Epidermal melanocyte (primary cell): ENCODE results near the gene BMF.
"Not testable (repeated sequence)": the region's sequence is repeated elsewhere in the genome, so short reads cannot be mapped to it uniquely, and the experiment has no call there.

ENCODE experiments used
- DNase-seq: peaks from one replicate; pipeline ENCODE4 v3.0.0; 2011; ENCODE audit warnings: low spot score; ENCODE audit not compliant: insufficient read length

The BMF gene

DNA sequence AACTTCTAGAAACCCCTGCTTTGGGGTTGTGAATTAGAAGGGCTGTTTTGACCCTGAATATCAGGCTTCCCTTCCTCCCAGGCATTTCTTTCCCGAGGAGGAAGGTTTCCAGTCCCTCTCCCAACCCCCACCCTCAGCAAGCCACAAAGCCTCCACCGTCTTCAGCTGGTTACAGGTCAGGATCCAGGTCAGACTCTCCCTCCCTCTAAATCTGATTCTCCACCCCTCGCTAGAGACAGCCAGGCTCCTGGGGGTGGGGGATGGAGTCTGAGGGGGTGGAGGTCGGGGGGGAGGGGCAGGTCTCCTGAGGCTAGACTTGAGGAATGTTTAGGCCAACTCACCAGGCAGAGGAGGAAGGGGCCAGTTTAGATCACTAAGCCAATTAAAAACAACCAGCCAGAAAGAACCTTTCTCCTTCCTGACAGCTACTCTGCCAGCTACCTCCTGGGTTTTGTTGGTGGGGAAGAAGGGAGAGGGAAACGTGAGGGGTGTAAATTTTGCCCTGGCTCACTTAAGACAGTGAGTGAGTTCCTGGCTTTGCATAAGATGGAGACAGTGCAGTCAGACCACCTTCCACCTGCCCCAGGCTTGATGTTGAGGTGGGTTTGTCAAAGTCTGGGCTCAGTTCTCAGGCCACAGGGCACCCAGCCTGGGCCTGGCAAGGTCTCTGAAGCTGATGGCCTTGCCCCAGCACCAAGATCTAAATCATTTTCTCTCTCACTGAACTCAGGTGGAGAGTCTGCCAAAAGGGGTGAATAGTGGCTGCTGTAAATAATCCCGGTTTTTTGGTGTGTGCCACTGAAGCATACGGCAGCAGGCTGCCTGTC lies 19.5 kb downstream of the BMF start:
- no peak for DNase-seq

DNA sequence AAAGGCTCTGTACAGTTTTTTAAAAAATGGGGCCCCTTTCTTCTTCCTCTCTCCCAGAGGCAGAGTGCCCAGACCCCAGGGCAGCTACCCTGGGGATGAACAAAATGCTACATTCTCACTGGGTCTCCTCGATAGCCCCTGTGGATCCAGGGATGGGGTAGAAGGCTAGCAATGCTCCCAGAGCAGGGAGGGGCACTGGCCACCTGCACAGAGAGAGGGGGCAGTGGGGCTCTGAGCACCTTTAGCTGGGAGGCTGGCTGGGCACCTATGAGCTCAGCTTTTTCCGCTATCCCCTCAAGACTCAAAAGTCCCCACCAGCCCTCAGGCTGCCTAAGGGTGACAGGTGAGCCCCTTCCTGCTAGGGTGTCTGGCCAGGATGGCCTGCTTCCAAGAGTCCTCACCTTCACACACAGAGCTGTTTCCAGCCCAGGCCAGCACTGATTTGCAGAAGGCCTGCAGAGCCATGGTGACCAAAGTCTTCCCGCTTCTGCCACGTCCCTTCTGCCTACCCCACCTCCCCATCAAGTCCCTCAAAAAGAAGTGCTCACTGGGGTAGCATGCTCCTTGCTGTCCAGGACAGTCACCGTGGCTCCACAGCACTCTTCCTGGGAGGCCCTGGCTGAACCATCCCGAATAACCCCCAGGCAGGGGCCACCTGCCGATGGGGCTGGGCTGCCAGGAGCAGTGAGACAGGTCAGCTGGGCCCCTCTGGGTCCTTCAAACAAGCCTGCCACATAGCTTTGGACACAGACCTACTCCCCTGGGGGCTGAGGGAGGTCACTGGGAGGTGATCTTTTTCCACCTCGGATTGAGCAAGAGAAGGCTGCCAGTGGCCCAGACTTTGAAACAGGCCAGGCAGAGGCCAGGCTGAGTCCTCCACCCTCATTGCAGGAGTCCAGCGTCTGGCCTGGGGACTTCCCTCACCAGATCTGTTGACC lies 20.4 kb downstream of the BMF start:
- no peak for DNase-seq

DNA sequence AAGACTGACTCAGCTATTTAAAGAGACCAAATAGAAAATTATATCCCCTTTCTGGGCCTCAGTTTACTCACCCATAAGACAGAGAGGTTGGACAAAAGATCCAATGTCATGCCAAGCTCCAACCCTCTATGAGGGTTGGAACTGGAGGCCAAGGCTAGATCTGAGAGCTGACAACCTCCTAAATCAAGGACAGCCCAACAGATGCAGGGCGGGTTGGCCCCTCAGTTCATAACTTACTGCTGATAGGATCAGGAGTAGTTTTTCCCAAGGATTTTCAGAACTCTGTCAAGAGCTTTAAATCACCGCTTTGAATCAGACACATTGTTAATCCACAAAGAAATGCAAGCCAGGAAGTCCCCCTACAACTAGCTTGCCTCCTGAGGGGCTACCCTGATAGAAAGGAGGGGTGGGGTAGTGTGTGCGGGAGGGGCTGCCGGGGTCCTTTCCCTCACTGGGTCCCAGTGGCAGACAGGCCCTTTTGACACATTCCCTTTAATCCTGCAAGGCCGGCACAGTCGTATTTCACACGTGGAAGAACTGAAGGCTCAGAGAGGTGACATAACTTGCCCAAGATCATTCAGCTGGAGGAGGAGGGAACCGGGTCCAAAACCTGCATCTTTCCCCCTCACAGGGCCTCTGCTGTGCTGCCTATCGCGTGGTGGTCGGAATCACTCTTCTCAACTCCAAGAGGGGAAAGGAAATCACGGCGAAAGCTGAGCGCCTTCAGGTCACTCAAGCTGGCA lies 21.4 kb downstream of the BMF start:
- no peak for DNase-seq

DNA sequence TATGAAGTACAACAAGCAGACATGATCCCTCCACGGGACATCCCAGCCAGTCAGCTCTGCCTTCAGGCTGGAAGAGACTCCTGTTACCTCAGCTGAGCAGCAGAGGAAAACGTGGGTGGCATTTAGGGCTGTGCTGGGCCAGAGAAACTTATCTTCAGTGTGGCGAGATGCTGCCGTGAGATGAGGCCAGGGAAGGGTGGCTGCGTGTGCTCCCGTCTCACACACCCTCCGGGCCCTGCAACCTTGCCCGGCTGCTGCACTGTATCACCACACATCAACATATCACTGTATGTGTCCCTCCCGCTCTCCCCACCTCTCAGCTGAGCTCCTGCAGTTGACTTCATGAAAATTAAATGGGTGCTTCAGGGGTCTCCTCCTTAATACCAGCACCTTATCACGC lies 23.4 kb downstream of the BMF start:
- DNase-seq, result no peak

DNA sequence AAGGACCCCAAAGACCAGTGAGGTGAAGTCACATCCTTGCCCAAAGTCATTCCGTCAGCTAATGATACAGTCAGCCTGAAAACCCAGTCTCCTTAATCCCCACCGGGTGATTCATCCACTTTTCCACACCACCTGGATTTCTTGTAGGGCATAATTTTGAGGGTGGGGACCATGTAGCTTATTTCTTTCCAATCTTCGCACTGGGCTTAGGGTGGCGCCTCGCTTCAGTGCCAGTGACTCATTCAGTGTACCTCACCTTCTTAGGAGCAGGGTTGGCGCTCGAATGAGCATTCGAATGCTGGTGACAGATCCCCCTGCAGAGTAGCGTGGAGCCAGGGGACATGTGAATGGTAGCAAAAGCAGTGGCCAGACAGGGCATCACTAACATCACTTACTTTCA lies 24.0 kb downstream of the BMF start:
- DNase-seq, result no peak

DNA sequence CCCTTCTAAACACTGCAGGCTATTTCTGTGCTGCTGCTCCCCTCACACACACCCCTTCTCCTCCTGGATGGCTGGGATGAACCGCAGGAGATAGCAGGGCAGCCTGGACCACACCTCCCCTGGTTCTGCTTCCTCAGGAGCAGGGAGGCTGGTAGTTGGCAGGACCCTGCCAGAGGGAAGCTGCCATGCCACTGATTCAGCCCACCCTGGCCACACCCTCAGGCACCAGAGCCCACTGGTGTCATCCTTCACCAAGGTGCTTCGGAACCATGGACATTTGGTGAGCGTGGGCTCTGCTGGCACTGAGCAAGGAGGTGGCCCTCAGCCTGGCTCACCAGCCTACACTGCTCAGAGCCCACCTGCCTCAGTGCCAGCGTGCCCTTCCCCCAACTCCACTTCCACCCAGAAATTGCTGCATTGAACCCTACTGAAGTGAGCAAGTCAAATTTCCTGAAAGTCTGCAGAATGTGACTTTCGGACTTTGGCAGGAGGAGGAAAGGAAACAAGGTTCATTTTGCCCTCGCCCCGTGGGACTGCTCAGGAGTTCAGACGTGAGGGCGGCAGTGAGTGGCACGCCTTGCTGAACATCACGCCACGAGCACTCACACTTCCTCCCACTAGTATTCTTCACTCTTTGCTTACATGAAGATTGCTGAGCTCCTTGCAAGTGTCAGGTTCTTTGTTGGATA lies 26.3 kb downstream of the BMF start:
- DNase-seq, result no peak

DNA sequence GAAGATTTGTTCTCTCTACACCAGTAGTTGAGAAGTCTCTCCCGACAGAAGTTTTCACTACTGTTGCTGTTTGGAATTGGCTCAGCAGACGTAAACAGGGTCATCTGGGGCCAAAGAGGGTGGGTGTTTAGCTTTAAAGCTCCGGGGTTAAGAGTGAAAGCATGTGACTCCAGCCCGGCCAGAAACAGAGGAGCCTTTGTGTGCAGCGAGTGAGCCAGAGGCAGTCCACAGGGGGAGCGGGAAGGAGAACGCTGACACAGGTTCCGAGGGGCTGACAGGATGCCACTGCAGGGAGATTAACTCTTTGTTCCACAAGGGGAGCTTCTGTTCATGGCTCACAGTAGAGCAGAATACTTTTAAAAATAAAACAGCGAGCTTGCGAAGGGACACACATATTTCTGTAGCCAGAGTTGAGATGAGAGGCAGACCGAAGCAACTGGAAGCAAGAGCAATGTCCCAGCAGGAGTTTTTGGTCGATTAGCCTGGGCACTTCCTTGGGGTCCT lies 26.9 kb downstream of the BMF start:
- peak; percentile 92 for DNase-seq

DNA sequence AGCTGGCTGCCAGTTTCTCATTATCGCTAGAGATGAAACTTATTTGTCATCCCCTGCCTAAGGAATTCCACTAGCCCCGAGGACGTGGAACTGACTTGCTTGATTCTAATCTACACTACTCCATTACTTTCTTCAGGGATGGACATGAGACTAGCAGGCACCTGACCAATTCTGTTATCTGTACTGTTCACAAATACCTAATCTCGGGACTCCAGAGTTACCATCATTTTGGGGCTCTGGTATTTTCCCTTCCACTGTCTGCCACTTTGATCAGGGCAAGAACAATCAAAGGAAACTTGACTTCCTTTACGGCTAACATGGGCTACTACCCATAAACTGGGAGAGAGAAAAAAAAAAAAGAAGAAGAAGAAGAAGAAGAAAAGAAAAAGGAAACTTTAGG lies 27.8 kb downstream of the BMF start:
- DNase-seq, result no peak

DNA sequence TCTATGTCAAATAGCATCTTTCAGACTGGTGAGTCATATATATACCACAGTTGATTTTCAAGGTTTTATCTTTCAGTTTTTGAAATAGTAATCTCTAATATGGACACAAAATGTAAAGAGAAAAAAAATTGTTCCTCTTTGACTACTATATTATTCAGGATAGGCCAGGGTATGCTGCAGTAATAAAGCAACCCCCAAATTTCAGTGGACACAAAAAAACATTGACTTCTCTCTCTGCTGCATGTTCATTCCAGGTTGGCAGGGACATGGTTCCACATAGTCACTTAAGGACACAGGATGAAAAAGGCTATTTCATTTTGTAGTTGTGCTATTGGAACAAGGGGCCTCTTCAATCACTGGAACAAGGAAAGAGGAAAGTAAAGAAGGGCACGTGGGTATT lies 28.6 kb downstream of the BMF start:
- no peak for DNase-seq

DNA sequence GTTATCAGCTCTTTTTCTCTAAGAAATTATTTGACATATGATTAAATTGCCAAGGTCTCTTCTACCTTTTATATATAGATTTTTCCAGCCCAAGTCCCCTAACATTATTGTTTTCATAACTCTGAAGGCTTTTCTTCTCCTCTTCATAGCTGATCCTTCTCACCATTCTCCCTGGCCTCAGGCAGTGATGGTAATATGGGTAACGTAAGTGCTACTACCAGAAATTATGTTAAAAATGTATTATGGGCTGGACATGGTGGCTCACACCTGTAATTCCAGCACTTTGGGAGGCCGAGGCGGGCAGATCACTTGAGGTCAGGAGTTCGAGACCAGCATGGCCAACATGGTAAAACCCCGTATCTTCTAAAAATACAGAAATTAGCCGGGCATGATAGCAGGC lies 29.2 kb downstream of the BMF start:
- DNase-seq, result no peak

DNA sequence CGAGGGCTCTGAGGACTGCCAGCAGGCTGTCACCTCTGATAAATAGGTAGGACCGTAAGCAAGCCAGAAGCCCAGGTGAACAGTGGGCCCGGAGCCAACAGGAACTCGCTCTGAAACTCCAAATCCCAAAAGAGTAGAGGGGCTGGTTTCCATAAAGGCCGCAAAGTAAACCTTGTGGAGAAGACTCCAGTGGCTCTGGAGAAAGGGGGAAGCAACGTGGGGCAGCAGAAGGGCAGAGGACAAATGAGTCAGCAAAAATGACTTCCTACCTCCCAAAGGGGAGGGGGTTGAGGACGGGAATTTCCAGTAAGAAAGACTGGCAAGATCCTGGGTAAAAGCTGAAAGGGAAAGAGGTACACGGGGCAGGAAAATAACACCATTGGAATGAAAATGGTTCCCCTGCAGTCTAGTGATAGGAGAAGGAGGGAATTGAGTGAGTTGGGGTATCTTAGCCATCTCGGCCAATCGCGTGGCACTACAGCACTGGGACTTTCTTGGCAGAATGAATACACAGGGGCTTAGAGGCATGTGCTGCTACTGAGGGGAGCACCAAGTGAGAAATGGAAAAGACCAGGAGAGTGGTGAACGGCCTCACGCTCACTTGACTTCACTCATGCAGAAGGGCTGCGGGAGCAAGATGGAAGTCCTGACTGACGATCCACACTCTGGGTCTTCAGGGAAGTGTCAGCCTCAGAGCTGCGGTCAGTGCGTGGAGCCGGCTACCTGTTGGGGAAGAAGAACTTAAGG lies 33.2 kb downstream of the BMF start:
- DNase-seq, result no peak

DNA sequence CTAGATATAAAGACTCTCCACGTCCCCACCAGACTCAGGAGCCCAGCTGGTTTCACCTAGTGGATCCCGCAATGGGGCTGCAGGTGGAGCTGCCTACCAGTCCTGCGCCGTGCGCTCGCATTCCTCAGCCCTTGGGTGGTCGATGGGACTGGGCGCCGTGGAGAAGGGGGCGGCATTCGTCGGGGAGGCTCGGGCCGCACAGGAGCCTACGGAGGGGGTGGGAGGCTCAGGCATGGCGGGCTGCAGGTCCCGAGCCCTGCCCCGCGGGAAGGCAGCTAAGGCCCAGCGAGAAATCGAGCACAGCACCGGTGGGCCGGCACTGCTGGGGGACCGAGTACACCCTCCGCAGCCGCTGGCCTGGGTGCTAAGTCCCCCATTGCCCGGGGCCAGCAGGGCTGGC lies 34.0 kb downstream of the BMF start:
- DNase-seq, result not testable (repeated sequence)

DNA sequence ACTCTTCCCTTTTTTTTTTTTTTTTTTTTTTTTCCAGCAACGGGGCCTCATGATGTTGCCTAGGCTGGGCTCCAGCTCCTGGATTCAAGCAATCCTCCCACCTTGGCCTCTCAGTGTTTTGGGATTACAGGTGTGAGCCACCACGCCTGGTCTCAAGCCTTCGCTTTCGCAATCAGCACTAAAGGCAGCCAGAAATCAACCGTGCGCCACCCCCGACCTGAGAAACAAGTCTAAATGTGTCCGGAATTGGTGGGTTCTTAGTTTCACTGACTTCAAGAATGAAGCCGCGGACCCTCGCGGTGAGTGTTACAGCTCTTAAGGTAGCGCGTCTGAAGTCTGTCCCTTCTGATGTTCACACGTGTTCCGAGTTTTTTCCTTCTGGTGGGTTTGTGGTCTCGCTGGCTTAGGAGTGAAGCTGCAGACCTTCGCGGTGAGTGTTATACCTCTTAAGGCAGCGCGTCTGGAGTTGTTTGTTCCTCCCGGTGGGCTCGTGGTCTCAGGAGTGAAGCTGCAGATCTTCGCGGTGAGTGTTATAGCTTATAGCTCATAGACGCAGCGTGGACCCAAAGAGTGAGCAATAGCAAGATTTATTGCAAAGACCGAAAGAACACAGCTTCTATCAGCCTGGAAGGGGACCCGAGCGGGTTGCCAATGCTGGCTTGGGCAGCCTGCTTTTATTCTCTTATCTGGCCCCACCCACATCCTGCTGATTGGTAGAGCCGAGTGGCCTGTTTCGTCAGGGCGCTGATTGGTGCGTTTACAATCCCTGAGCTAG lies 34.8 kb downstream of the BMF start:
- DNase-seq, result not testable (repeated sequence)

DNA sequence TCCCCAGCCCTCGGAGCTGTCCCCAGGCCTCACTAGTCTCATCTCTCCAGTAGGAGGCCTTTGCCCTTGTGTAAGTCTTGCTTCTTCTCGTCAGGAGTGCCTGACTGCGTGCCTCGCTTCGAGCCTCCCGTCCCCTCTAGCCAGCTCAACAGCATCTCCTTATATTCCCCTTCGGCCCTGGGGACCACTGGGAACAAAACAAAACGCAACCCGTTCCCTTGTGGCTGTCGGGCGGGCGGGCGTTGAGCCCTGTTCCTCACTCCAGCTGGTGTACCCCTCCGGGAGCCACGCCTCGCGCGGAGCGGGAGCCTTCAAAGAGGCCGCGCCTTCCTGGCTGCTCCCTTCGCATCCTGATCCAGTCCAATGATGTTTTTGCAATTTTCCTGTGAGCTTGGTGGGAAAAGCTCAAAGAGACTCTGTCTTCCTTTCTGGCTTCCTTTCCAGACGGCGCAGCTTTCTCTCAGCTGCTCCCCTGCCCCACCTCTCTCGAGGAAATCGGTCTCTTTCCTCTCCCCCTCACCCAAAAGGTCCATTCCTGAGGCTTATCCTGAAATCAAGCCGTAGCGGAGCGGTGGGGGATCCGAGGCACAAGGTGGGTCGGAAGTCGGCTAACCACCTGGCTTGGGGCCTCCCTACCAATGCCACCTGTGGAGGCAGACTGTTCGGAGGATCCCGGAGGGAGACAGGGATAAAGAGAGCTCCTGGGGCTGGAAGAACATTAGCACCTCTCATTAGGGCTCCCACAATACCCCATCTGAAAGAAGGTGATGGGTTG lies 36.3 kb downstream of the BMF start:
- no peak for DNase-seq

DNA sequence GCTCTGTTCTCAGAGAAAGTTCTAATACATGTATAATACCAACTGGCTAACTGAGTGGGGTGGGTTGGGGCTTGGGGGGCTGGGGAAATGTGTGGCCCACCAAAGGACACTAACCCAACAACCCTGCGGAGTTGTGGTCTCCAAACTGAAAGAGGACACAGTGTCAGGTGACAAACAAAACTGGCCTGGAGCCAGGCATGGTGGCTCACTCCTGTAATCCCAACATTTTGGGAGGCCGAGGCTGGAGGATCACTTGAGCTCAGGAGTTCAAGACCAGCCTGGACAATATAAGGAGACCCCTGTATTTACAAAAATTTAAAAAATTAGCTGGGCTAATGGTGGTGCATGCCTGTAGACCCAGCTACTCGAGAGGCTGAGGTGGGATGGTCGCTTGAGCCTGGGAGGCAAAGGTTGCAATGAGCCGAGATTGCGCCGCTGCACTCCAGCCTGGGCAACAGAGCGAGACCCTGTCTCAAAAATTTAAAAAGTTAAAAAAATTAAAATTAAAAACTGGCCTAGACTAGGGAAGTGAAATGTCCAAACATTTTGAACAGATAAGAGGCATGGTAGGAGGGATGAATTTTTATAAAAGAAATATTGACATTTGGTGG lies 38.0 kb downstream of the BMF start:
- no peak for DNase-seq

DNA sequence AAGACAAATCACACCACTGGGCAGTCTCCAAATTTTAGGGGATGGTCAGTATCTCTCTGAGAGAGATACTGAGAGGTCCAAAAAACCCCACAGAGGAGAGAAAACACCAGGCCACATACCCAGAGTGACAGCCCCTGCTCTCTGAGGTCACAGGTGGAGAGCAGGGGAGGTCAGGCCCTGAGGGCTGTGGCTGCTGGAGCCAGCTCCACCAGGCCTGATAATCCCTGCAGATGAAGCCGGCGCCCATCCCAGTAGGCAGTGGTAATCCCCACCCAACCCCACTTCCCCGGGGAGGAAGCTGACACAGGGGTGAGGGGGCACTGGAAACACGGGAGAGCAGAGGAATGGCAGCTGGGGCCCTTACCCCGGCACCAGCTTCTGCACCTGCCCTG lies 38.5 kb downstream of the BMF start:
- DNase-seq, result no peak

DNA sequence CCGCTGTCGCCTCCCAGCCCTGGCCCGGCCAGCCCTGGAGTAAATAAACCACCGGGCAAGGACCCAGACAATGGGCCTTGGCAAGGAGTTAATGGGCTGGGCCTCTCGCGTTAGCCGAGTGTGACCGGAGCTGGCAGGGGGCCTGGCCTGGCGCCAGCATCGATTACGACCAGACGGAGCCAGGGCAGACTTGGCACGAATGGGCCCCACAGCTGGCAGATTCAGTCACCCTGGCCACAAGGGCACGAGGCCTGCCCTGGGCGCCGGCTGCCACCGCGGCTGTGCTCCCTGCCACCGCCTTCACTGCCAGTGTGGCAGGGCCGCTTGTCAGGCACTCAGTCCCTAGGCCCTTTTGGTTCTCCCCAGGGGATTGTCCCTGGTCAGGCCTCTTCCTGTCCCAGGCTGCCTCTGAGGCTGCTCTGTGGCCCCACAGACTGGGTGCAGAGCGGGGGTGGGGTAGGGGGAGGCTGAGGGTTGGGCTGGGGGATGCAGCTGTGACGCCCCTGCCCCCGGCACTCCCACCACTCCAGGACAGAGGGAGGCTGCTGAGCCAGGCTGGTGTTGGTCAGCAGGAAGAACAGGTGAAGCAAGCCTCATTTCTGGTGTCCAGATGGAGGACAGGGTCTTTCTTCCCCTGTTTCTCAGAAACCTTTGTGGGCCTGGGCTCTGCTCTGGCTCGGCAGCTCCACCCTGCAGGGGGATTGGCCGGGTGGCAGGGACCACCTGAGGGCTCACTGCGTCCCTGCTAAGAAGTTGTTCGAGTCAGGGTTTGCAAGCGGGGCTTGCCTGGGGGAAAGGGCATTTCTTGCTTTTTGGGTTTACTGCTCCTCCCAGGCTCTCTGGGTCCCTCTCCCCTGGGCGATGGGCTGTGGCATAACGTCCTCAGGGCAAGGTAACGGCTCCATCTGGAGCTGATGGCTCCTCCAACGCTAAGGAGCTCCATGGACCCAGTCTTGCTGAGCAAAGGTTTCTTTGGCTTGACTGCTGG lies 39.2 kb downstream of the BMF start:
- peak; percentile 97 for DNase-seq
